GM21360 (cell line): Measurements from ENCODE around the gene DCLK2.

Experiments
- ATAC-seq: cut with Tn5 transposase; IDR thresholded peaks from one replicate; pipeline ENCODE4 v1.9.1; 2021; ENCODE audit warnings: mild to moderate bottlenecking, moderate library complexity; ENCODE audit not compliant: unreplicated experiment

Gene DCLK2

GRCh38 chr4:150115851-150116250, 37.6 kb downstream of the DCLK2 start:
- no peak for ATAC-seq

- no peak for ATAC-seq
Measured at GRCh38 chr4:150116506-150116905, 38.3 kb downstream of the DCLK2 start.

GRCh38 chr4:150117094-150117493, 38.8 kb downstream of the DCLK2 start:
- ATAC-seq: no peak

- ATAC-seq: no peak
Measured at GRCh38 chr4:150117629-150118028, 39.4 kb downstream of the DCLK2 start.

GRCh38 chr4:150119492-150119891, 41.2 kb downstream of the DCLK2 start:
- no peak for ATAC-seq

- ATAC-seq: no peak
Measured at GRCh38 chr4:150123087-150123486, 44.8 kb downstream of the DCLK2 start.

GRCh38 chr4:150123796-150124677, 45.8 kb downstream of the DCLK2 start:
- no peak for ATAC-seq

GRCh38 chr4:150126201-150126863, 48.1 kb downstream of the DCLK2 start:
- ATAC-seq: peak; percentile 55

GRCh38 chr4:150126864-150127203, 48.6 kb downstream of the DCLK2 start:
- ATAC-seq: peak; percentile 65

- ATAC-seq: no peak
Measured at GRCh38 chr4:150127757-150128156, 49.5 kb downstream of the DCLK2 start.

- no peak for ATAC-seq
Measured at GRCh38 chr4:150130933-150131332, 52.7 kb downstream of the DCLK2 start.

- ATAC-seq: no peak
Measured at GRCh38 chr4:150131581-150132228, 53.5 kb downstream of the DCLK2 start.

- no peak for ATAC-seq
Measured at GRCh38 chr4:150133605-150134004, 55.4 kb downstream of the DCLK2 start.

- no peak for ATAC-seq
Measured at GRCh38 chr4:150135134-150135772, 57.0 kb downstream of the DCLK2 start.

- no peak for ATAC-seq
Measured at GRCh38 chr4:150136036-150136435, 57.8 kb downstream of the DCLK2 start.

- no peak for ATAC-seq
Measured at GRCh38 chr4:150136481-150136880, 58.2 kb downstream of the DCLK2 start.

- no peak for ATAC-seq
Measured at GRCh38 chr4:150139297-150139865, 61.1 kb downstream of the DCLK2 start.

GRCh38 chr4:150140774-150141400, 62.6 kb downstream of the DCLK2 start:
- no peak for ATAC-seq

GRCh38 chr4:150141756-150142155, 63.5 kb downstream of the DCLK2 start:
- ATAC-seq: no peak

- no peak for ATAC-seq
Measured at GRCh38 chr4:150142831-150143230, 64.6 kb downstream of the DCLK2 start.
